ENCODE data around the gene ARNT2.

The ARNT2 gene

GRCh38 chr15:80442728-80443403, 38.7 kb downstream of the ARNT2 start:
- DNase-seq (ENCODE audit: low read depth), result no peak

- DNase-seq (ENCODE audit: low read depth), result no peak
Observed at GRCh38 chr15:80444680-80445251, 40.6 kb downstream of the ARNT2 start.

GRCh38 chr15:80445300-80446041, 41.3 kb downstream of the ARNT2 start:
- no peak for DNase-seq (ENCODE audit: low read depth)

GRCh38 chr15:80447077-80447476, 42.9 kb downstream of the ARNT2 start:
- no peak for DNase-seq (ENCODE audit: low read depth)

- DNase-seq (ENCODE audit: low read depth), result no peak
Observed at GRCh38 chr15:80449825-80450224, 45.6 kb downstream of the ARNT2 start.

GRCh38 chr15:80450811-80451321, 46.7 kb downstream of the ARNT2 start:
- DNase-seq (ENCODE audit: low read depth), result no peak

- DNase-seq (ENCODE audit: low read depth), result no peak
Observed at GRCh38 chr15:80452166-80452565, 48.0 kb downstream of the ARNT2 start.

GRCh38 chr15:80455051-80455648, 51.0 kb downstream of the ARNT2 start:
- DNase-seq (ENCODE audit: low read depth), result no peak

- DNase-seq (ENCODE audit: low read depth), result peak; percentile 36
Observed at GRCh38 chr15:80455668-80456442, 51.7 kb downstream of the ARNT2 start.

GRCh38 chr15:80456517-80457492, 52.6 kb downstream of the ARNT2 start:
- DNase-seq (ENCODE audit: low read depth), result no peak

- DNase-seq (ENCODE audit: low read depth), result no peak
Observed at GRCh38 chr15:80457896-80458295, 53.7 kb downstream of the ARNT2 start.

- no peak for DNase-seq (ENCODE audit: low read depth)
Observed at GRCh38 chr15:80458580-80458979, 54.4 kb downstream of the ARNT2 start.

- DNase-seq (ENCODE audit: low read depth), result no peak
Observed at GRCh38 chr15:80459380-80459779, 55.2 kb downstream of the ARNT2 start.

- DNase-seq (ENCODE audit: low read depth), result no peak
Observed at GRCh38 chr15:80459818-80460217, 55.6 kb downstream of the ARNT2 start.

GRCh38 chr15:80461356-80462095, 57.3 kb downstream of the ARNT2 start:
- DNase-seq (ENCODE audit: low read depth), result no peak

GRCh38 chr15:80462111-80462510, 57.9 kb downstream of the ARNT2 start:
- no peak for DNase-seq (ENCODE audit: low read depth)

- DNase-seq (ENCODE audit: low read depth), result no peak
Observed at GRCh38 chr15:80462836-80463512, 58.8 kb downstream of the ARNT2 start.

GRCh38 chr15:80464951-80465625, 60.9 kb downstream of the ARNT2 start:
- no peak for DNase-seq (ENCODE audit: low read depth)

GRCh38 chr15:80465626-80466005, 61.4 kb downstream of the ARNT2 start:
- DNase-seq (ENCODE audit: low read depth), result no peak
